ENCODE data around the gene ZNF804A.

The ZNF804A gene

GRCh38 chr2:184956856-184957255 lies 358.5 kb downstream of the ZNF804A start:
- no peak for DNase-seq

GRCh38 chr2:184971546-184972068 lies 373.3 kb downstream of the ZNF804A start:
- DNase-seq = no peak

Data from activated CD4-positive, alpha-beta T cell treated with anti-CD3 and anti-CD28 coated beads, Interleukin-10, Interleukin-2, amounts not matched to agents 100 ng/mL and 50 ng/mL, durations not matched to agents 16 hours and 8 hours (primary cell).